ENCODE data around the gene MBIP.
"Not testable (repeated sequence)": the region's sequence is repeated elsewhere in the genome, so short reads cannot be mapped to it uniquely, and the experiment has no call there.

- not testable (repeated sequence) for TF ChIP-seq CTCF, POLR2A (IDR thresholded peaks at IDR 0.05)
Measured at GRCh38 chr14:36327573-36327972, 7.1 kb upstream of the MBIP start.

All from right lobe of liver (tissue), 4 donors.